WTC11 (cell line): ENCODE data around the gene PLEKHO2. TPM values are rescaled to one million over a fixed set of nuclear protein-coding genes. Genes with fewer than 3 reads are reported as not detected.

Experiments used
- ATAC-seq: fragments of 200-7000 bp; cut with Tn5 transposase; 2 replicates; pipeline ENCODE4 v1.10.0; 2021; ENCODE audit warnings: mild to moderate bottlenecking, moderate library complexity
- CTCF ChIA-PET: fragments of 300-600 bp; sonication (Branson Sonifier 250); formaldehyde crosslinking; loops from one replicate; lab custom pipeline; 2021; ENCODE audit warnings: antibody characterized with exemption; lab: Charles Lee
- POLR2A ChIA-PET: fragments of 350-600 bp; sonication (Branson Sonifier 250); formaldehyde crosslinking; loops from one replicate; lab custom pipeline; 2021; ENCODE audit warnings: antibody characterized with exemption; lab: Charles Lee
- DNase-seq: peaks from one replicate; pipeline ENCODE4 v3.0.0; 2021; ENCODE audit warnings: low spot score
- H3K27ac Mint-ChIP-seq: 2 replicates; pipeline ENCODE4 v1.8.0; 2021; ENCODE audit warnings: mixed read lengths
- H3K27me3 Mint-ChIP-seq: 2 replicates; pipeline ENCODE4 v1.8.0; 2021; ENCODE audit warnings: low read depth, mild to moderate bottlenecking, moderate library complexity, mixed read lengths
- H3K36me3 Mint-ChIP-seq: 2 replicates; pipeline ENCODE4 v1.8.0; 2021; ENCODE audit warnings: mixed read lengths
- H3K4me1 Mint-ChIP-seq: 2 replicates; pipeline ENCODE4 v1.8.0; 2022; ENCODE audit warnings: mixed read lengths
- H3K4me3 Mint-ChIP-seq: 2 replicates; pipeline ENCODE4 v1.8.0; 2021; ENCODE audit warnings: mild to moderate bottlenecking, moderate library complexity, mixed read lengths
- H3K9me3 Mint-ChIP-seq: 2 replicates; pipeline ENCODE4 v1.8.0; 2021; ENCODE audit warnings: mixed read lengths
- CREM ChIP-seq: sonication (generic); formaldehyde crosslinking; IDR thresholded peaks from 2 replicates; pipeline ENCODE4 v1.8.1; 2022; ENCODE audit warnings: mild to moderate bottlenecking, missing genetic modification reagents, moderate library complexity
- ESRRA ChIP-seq: sonication (generic); formaldehyde crosslinking; IDR thresholded peaks from 2 replicates; pipeline ENCODE4 v1.8.1; 2022; ENCODE audit warnings: mild to moderate bottlenecking, missing genetic modification reagents, borderline replicate concordance
- GRHL2 ChIP-seq: fragments of 250-450 bp; sonication (Bioruptor Pico); IDR thresholded peaks from 2 replicates; pipeline ENCODE4 v1.8.0; 2022; ENCODE audit warnings: mild to moderate bottlenecking, moderate library complexity; ENCODE audit not compliant: insufficient replicate concordance, severe bottlenecking
- GTF2I ChIP-seq: fragments of 250-450 bp; sonication (Bioruptor Pico); conservative IDR thresholded peaks from 2 replicates; pipeline ENCODE4 v1.4.0; 2021; ENCODE audit warnings: mild to moderate bottlenecking
- HMGA2 ChIP-seq: fragments of 250-450 bp; sonication (Bioruptor Pico); IDR thresholded peaks from 2 replicates; pipeline ENCODE4 v1.4.0; 2021; ENCODE audit warnings: mild to moderate bottlenecking, moderate library complexity
- KAT7 ChIP-seq: sonication (generic); formaldehyde crosslinking; IDR thresholded peaks from 2 replicates; pipeline ENCODE4 v1.8.1; 2023; ENCODE audit warnings: missing genetic modification reagents, mild to moderate bottlenecking, borderline replicate concordance
- SMAD3 ChIP-seq: sonication (generic); formaldehyde crosslinking; IDR thresholded peaks from 2 replicates; pipeline ENCODE4 v1.8.0; 2022; ENCODE audit warnings: missing genetic modification reagents, mild to moderate bottlenecking, borderline replicate concordance
- ZNF121 ChIP-seq: sonication (generic); formaldehyde crosslinking; IDR thresholded peaks from 2 replicates; pipeline ENCODE4 v1.8.0; 2023; ENCODE audit warnings: missing genetic modification reagents
- ZNF396 ChIP-seq: fragments of 250-450 bp; sonication (Bioruptor Pico); IDR thresholded peaks from 2 replicates; pipeline ENCODE4 v1.8.0; 2021; ENCODE audit warnings: mild to moderate bottlenecking, moderate library complexity, borderline replicate concordance
- total RNA-seq: library from RNA; stranded (reverse); gene quantifications from 3 replicates; pipeline ENCODE4 v1.2.3, GENCODE V29; 2021
- TF ChIP-seq, protein P1 (sequence below): sonication (generic); formaldehyde crosslinking; IDR thresholded peaks from 2 replicates; pipeline ENCODE4 v1.8.1; 2023; ENCODE audit warnings: mild to moderate bottlenecking, missing genetic modification reagents, borderline replicate concordance
- TF ChIP-seq, protein P2 (sequence below): sonication (generic); formaldehyde crosslinking; IDR thresholded peaks from 2 replicates; pipeline ENCODE4 v1.8.0; 2022; ENCODE audit warnings: mild to moderate bottlenecking, missing genetic modification reagents
- TF ChIP-seq, protein P3 (sequence below): sonication (generic); formaldehyde crosslinking; IDR thresholded peaks from 2 replicates; pipeline ENCODE4 v1.8.1; 2023; ENCODE audit warnings: mild to moderate bottlenecking, moderate library complexity, missing genetic modification reagents
- TF ChIP-seq, protein P4 (sequence below): sonication (generic); formaldehyde crosslinking; conservative IDR thresholded peaks from 2 replicates; pipeline ENCODE4 v1.8.1; 2023; ENCODE audit warnings: mild to moderate bottlenecking, low read depth, missing genetic modification reagents, moderate library complexity
- TF ChIP-seq, protein P5 (sequence below): sonication (generic); formaldehyde crosslinking; IDR thresholded peaks from 2 replicates; pipeline ENCODE4 v1.8.1; 2023; ENCODE audit warnings: mild to moderate bottlenecking, missing genetic modification reagents, moderate library complexity
- TF ChIP-seq, protein P6 (sequence below): sonication (generic); formaldehyde crosslinking; IDR thresholded peaks from 2 replicates; pipeline ENCODE4 v1.8.1; 2023; ENCODE audit warnings: mild to moderate bottlenecking, missing genetic modification reagents

PLEKHO2 gene
- total RNA-seq, 1 experiment from 2014 or later, result 22.1 TPM

DNA sequence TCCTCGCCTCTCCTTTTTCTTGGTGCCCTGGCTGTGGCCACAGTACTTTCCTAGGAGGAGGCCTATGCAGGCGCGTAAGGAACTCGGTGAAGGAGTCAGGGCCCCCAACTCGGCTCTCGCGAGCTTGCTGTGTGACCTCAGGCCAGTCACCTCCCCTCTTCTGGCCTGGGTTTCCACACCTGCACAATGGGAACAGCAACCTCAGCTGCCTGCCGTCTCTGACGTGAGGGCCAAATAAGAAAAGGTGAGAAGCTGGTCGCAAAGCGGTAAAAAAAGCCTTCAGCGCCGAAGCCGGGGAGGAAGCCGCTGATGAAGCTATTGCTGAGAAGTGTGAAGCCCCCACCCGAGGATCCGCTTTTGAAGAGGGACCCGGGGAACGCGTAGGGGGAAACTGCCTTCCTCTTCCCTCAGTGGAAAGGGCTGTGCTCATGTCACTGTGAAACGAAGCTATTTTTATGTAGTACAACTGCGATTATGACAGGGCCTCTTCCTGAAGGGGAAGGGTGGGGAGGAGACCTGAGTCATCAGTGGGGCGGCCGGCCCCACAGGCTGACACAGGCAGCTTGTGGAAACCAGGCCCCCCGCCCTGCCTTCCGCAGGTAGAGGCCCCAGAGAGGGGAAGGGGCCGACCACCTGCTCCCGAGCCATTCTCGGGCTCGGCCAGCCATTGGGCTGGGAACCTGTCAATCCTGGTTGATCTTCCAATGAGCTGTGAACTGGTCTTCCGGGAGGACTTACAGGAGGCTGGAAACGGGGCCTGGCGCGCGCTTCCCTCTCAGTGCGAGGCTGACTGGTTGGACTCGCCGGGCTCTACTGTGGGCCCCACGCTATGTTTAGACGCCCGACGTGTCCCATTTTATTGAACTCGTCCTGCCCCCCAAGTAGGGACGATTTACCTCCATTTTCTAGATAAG lies 52.0 kb downstream of the PLEKHO2 start (continued):
- TF ChIP-seq, protein P1, sequence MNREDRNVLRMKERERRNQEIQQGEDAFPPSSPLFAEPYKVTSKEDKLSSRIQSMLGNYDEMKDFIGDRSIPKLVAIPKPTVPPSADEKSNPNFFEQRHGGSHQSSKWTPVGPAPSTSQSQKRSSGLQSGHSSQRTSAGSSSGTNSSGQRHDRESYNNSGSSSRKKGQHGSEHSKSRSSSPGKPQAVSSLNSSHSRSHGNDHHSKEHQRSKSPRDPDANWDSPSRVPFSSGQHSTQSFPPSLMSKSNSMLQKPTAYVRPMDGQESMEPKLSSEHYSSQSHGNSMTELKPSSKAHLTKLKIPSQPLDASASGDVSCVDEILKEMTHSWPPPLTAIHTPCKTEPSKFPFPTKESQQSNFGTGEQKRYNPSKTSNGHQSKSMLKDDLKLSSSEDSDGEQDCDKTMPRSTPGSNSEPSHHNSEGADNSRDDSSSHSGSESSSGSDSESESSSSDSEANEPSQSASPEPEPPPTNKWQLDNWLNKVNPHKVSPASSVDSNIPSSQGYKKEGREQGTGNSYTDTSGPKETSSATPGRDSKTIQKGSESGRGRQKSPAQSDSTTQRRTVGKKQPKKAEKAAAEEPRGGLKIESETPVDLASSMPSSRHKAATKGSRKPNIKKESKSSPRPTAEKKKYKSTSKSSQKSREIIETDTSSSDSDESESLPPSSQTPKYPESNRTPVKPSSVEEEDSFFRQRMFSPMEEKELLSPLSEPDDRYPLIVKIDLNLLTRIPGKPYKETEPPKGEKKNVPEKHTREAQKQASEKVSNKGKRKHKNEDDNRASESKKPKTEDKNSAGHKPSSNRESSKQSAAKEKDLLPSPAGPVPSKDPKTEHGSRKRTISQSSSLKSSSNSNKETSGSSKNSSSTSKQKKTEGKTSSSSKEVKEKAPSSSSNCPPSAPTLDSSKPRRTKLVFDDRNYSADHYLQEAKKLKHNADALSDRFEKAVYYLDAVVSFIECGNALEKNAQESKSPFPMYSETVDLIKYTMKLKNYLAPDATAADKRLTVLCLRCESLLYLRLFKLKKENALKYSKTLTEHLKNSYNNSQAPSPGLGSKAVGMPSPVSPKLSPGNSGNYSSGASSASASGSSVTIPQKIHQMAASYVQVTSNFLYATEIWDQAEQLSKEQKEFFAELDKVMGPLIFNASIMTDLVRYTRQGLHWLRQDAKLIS (CRISPR knock-in tag), result no peak
- TF ChIP-seq, protein P2, sequence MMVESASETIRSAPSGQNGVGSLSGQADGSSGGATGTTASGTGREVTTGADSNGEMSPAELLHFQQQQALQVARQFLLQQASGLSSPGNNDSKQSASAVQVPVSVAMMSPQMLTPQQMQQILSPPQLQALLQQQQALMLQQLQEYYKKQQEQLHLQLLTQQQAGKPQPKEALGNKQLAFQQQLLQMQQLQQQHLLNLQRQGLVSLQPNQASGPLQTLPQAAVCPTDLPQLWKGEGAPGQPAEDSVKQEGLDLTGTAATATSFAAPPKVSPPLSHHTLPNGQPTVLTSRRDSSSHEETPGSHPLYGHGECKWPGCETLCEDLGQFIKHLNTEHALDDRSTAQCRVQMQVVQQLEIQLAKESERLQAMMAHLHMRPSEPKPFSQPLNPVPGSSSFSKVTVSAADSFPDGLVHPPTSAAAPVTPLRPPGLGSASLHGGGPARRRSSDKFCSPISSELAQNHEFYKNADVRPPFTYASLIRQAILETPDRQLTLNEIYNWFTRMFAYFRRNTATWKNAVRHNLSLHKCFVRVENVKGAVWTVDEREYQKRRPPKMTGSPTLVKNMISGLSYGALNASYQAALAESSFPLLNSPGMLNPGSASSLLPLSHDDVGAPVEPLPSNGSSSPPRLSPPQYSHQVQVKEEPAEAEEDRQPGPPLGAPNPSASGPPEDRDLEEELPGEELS, result no peak
- TF ChIP-seq, protein P3, sequence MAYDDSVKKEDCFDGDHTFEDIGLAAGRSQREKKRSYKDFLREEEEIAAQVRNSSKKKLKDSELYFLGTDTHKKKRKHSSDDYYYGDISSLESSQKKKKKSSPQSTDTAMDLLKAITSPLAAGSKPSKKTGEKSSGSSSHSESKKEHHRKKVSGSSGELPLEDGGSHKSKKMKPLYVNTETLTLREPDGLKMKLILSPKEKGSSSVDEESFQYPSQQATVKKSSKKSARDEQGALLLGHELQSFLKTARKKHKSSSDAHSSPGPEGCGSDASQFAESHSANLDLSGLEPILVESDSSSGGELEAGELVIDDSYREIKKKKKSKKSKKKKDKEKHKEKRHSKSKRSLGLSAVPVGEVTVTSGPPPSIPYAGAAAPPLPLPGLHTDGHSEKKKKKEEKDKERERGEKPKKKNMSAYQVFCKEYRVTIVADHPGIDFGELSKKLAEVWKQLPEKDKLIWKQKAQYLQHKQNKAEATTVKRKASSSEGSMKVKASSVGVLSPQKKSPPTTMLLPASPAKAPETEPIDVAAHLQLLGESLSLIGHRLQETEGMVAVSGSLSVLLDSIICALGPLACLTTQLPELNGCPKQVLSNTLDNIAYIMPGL (CRISPR knock-in tag), result no peak
- no peak for TF ChIP-seq GTF2I (CRISPR knock-in tag)
- no peak for TF ChIP-seq CREM (CRISPR knock-in tag)
- TF ChIP-seq GRHL2 (CRISPR knock-in tag), result no peak
- TF ChIP-seq, protein P4, sequence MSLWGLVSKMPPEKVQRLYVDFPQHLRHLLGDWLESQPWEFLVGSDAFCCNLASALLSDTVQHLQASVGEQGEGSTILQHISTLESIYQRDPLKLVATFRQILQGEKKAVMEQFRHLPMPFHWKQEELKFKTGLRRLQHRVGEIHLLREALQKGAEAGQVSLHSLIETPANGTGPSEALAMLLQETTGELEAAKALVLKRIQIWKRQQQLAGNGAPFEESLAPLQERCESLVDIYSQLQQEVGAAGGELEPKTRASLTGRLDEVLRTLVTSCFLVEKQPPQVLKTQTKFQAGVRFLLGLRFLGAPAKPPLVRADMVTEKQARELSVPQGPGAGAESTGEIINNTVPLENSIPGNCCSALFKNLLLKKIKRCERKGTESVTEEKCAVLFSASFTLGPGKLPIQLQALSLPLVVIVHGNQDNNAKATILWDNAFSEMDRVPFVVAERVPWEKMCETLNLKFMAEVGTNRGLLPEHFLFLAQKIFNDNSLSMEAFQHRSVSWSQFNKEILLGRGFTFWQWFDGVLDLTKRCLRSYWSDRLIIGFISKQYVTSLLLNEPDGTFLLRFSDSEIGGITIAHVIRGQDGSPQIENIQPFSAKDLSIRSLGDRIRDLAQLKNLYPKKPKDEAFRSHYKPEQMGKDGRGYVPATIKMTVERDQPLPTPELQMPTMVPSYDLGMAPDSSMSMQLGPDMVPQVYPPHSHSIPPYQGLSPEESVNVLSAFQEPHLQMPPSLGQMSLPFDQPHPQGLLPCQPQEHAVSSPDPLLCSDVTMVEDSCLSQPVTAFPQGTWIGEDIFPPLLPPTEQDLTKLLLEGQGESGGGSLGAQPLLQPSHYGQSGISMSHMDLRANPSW, result no peak
- TF ChIP-seq HMGA2, result no peak
- TF ChIP-seq, all 79 proteins: peak for 12

DNA sequence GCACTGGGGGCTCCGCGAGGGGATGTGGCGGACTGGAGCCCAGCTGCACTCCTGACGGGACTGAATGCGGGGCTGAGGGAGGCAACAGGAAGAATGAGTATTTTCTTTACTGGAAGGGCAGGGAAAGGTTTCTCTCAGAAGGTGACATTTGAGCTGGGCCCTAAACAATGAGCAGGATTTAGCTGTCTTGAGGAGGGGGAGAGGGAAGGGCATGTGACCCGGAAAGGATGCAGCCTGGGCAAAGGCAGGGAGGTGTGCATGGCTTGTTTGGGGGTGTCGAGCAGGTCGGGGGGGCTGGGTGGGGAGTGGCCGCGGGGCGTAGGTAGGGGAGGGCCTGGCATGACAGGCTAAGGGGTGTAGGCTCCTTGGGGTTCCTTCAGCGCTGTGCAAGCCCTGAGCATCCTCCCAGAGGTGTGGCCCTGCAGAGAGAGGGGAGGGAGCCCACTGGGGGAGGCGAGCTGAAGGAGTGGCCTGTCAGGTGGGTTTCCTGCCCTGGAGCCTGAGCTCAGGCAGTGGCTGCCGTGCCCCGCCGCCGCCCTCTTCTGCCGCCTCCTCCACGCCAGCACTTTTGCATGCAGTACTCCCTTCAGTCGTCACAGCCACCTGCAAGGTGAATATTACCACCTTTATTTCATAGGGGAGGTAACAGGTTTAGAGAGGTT lies 52.8 kb downstream of the PLEKHO2 start:
- Mint-ChIP-seq H3K9me3 (0 out of 2 replicates have a peak, but pooled peaks cover 3% of the 10 kb centered on the region), H3K27ac (peak overlapping the region; percentile 93), H3K4me3 (peak overlapping the region; percentile 75), H3K4me1 (peaks cover 51% of the 10 kb centered on the region), H3K36me3 (peaks cover 3% of the 10 kb centered on the region), H3K27me3 (no peaks in the 10 kb centered on the region)
- ATAC-seq, result peak; percentile 59
- ChIA-PET POLR2A (interaction anchor here (0.7 to 2.4 kb wide), 8 partner anchors 9 to 158 kb away, joined by 3 to 8 read pairs (median 5); partner anchors contain the start of genes PIF1 and PLEKHO2), CTCF (interaction anchor here (0.5 to 2.6 kb wide), 21 partner anchors 10 to 193 kb away, joined by 3 to 14 read pairs (median 3); no protein-coding TSS in a partner anchor)
- DNase-seq, result peak; percentile 55
- no peak for TF ChIP-seq GTF2I (CRISPR knock-in tag)
- no peak for TF ChIP-seq ZNF396 (CRISPR knock-in tag)
- TF ChIP-seq, protein P5, sequence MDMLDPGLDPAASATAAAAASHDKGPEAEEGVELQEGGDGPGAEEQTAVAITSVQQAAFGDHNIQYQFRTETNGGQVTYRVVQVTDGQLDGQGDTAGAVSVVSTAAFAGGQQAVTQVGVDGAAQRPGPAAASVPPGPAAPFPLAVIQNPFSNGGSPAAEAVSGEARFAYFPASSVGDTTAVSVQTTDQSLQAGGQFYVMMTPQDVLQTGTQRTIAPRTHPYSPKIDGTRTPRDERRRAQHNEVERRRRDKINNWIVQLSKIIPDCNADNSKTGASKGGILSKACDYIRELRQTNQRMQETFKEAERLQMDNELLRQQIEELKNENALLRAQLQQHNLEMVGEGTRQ (CRISPR knock-in tag), result peak; percentile 70
- TF ChIP-seq KAT7 (CRISPR knock-in tag), result no peak
- 0 out of 2 replicates have a peak, but pooled peaks have one; percentile 18 for TF ChIP-seq ZNF121
- TF ChIP-seq, protein P6, sequence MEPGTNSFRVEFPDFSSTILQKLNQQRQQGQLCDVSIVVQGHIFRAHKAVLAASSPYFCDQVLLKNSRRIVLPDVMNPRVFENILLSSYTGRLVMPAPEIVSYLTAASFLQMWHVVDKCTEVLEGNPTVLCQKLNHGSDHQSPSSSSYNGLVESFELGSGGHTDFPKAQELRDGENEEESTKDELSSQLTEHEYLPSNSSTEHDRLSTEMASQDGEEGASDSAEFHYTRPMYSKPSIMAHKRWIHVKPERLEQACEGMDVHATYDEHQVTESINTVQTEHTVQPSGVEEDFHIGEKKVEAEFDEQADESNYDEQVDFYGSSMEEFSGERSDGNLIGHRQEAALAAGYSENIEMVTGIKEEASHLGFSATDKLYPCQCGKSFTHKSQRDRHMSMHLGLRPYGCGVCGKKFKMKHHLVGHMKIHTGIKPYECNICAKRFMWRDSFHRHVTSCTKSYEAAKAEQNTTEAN (CRISPR knock-in tag), result no peak
- TF ChIP-seq ESRRA (CRISPR knock-in tag), result no peak
- no peak for TF ChIP-seq SMAD3 (CRISPR knock-in tag)
